H1 (cell line): ENCODE data around the gene TSPEAR. TPM values are rescaled to one million over a fixed set of nuclear protein-coding genes. Genes with fewer than 3 reads are reported as not detected.

Experiments used
- BRCA1 ChIP-seq: IDR thresholded peaks from 2 replicates; pipeline ENCODE4 v1.6.1; 2012; ENCODE audit warnings: low read depth, low read length, improper control_type of control experiment
- CREB1 ChIP-seq: IDR thresholded peaks from 2 replicates; pipeline ENCODE4 v1.6.1; 2012; ENCODE audit warnings: inconsistent platforms
- CTBP2 ChIP-seq: IDR thresholded peaks from 2 replicates; pipeline ENCODE4 v1.7.0; 2011; ENCODE audit warnings: borderline replicate concordance, mild to moderate bottlenecking, moderate library complexity, mixed read lengths, low read length; ENCODE audit not compliant: insufficient read depth, insufficient read length
- EGR1 ChIP-seq: IDR thresholded peaks from 2 replicates; pipeline ENCODE4 v1.6.1; 2011; ENCODE audit warnings: low read depth, low read length, borderline replicate concordance
- KDM4A ChIP-seq: IDR thresholded peaks from one replicate; pipeline ENCODE4 v1.7.1; 2012; ENCODE audit warnings: low read depth, mild to moderate bottlenecking, moderate library complexity, low read length, inconsistent platforms; ENCODE audit not compliant: severe bottlenecking
- KDM5A ChIP-seq: fragments of 200-600 bp; IDR thresholded peaks from 2 replicates; pipeline ENCODE4 v1.7.1; 2012; ENCODE audit warnings: mild to moderate bottlenecking, low read length, inconsistent platforms, mixed read lengths
- POLR2A ChIP-seq, 2 experiments: IDR thresholded peaks; 1 replicate in 1 of 2; 2 replicates in 1 of 2; pipeline ENCODE4 v1.6.1; 2011; ENCODE audit warnings: low read depth in 2 of 2, low read length in 2 of 2, mild to moderate bottlenecking in 2 of 2; ENCODE audit errors: control extremely low read depth in 1 of 2
- RAD21 ChIP-seq, 2 experiments: IDR thresholded peaks in 1 of 2; conservative IDR thresholded peaks in 1 of 2; 2 replicates each; pipeline ENCODE4 v1.6.1; 2011; ENCODE audit warnings: low read depth in 2 of 2, low read length in 2 of 2, improper control_type of control experiment in 1 of 2, inconsistent platforms in 1 of 2, mild to moderate bottlenecking in 1 of 2, moderate library complexity in 1 of 2
- ZNF274 ChIP-seq: IDR thresholded peaks from 2 replicates; pipeline ENCODE4 v1.7.0; 2012; ENCODE audit warnings: low read length, borderline replicate concordance; ENCODE audit errors: extremely low read depth
- polyA plus RNA-seq, 7 experiments: library from polyadenylated mRNA; depleted of rRNA in 3 of 7; stranded (reverse) in 5 of 7; unstranded in 2 of 7; fragments of >200 nt in 5 of 7; fragments of 200-250 nt in 2 of 7; gene quantifications; 1 replicate in 5 of 7; 2 replicates in 1 of 7; 4 replicates in 1 of 7; pipeline versions ENCODE4 v1.2.1 to v1.2.3, GENCODE V29; 2011 to 2013; ENCODE audit warnings: missing spikeins in 2 of 7, mixed read lengths in 2 of 7
- total RNA-seq: library from RNA; stranded (reverse); fragmentation: NEBNext Ultra II Directional; extraction: Animal tissue kit (Norgen Biotek cat#: 25700); gene quantifications from 2 replicates; pipeline ENCODE4 v1.2.1, GENCODE V29; 2021

Gene TSPEAR
- total and polyA plus RNA-seq, 2 of the 8 experiments (the other 6 are each of a cell fraction or from before 2014, with no cell fraction given): 0.58 to 0.89 TPM

- no peak for TF ChIP-seq KDM4A
- TF ChIP-seq BRCA1: no peak
- TF ChIP-seq CTBP2: no peak
- no peak for TF ChIP-seq ZNF274
- TF ChIP-seq RAD21 (IDR thresholded peaks at IDR 0.05 in 1 of 2, conservative IDR thresholded peaks at IDR 0.05 in 1 of 2; ENCODE audit: low read depth in 2 of 2, low read length in 2 of 2): no peak
- no peak for TF ChIP-seq KDM5A
- no peak for TF ChIP-seq EGR1
- no peak for TF ChIP-seq CREB1
- TF ChIP-seq POLR2A (IDR thresholded peaks at IDR 0.05; ENCODE audit: control extremely low read depth in 1 of 2, low read depth in 2 of 2, low read length in 2 of 2): no peak
Observed at GRCh38 chr21:44616591-44616926, 94.8 kb downstream of the TSPEAR start (continued).
